Endothelial cell of umbilical vein (primary cell): ENCODE results near the gene PFDN4. TPM values are rescaled to one million over a fixed set of nuclear protein-coding genes. Genes with fewer than 3 reads are reported as not detected.

Source experiments
- BruUV-seq: library from RNA; stranded (reverse); fragments of 400-500 nt; replicated peaks from 2 replicates; lab custom pipeline; 2021; lab: Mats Ljungman, UMichigan
- CTCF ChIA-PET: fragments of 300-600, 350-600 bp; sonication (Branson Sonifier 250); formaldehyde crosslinking; loops from one replicate; lab custom pipeline; 2021; ENCODE audit warnings: antibody characterized with exemption, inconsistent platforms; lab: Charles Lee
- POLR2A ChIA-PET: fragments of 300-600, 350-600 bp; sonication (Branson Sonifier 250); formaldehyde crosslinking; loops from one replicate; lab custom pipeline; 2021; ENCODE audit warnings: antibody characterized with exemption, inconsistent platforms; lab: Charles Lee
- DNase-seq: peaks from one replicate; pipeline ENCODE4 v3.0.0-alpha.2; 2011; ENCODE audit warnings: low read depth, low spot score
- FAIRE-seq: peaks from 2 replicates; lab custom pipeline; 2011; peaks lifted over from hg19 to GRCh38; lab: Jason Lieb, UNC
- H2AFZ ChIP-seq: 2 replicates; pipeline ENCODE4 v1.6.0; 2012; ENCODE audit warnings: low read depth, low read length, control low read depth, inconsistent platforms
- H3K27ac ChIP-seq: 2 replicates; pipeline ENCODE4 v1.5.1; 2011; ENCODE audit warnings: low read depth, mild to moderate bottlenecking, control low read depth, low read length, moderate library complexity; ENCODE audit not compliant: insufficient read depth
- H3K27me3 ChIP-seq, 2 experiments: 2 replicates each; pipeline versions ENCODE4 v1.6.0 to v1.6.1; 2011; ENCODE audit warnings: low read length in 2 of 2, mixed read lengths in 1 of 2; ENCODE audit not compliant: control insufficient read depth in 2 of 2, insufficient read depth in 2 of 2
- H3K36me3 ChIP-seq, 2 experiments: 2 replicates in 1 of 2; 3 replicates in 1 of 2; pipeline ENCODE4 v1.5.1; 2011; ENCODE audit warnings: low read length in 2 of 2, mild to moderate bottlenecking in 1 of 2, moderate library complexity in 1 of 2; ENCODE audit not compliant: control insufficient read depth in 2 of 2, insufficient read depth in 2 of 2; ENCODE audit errors: extremely low read depth in 1 of 2
- H3K4me1 ChIP-seq: 3 replicates; pipeline ENCODE4 v1.5.1; 2011; ENCODE audit warnings: mild to moderate bottlenecking, low read length; ENCODE audit not compliant: control insufficient read depth, insufficient read depth; ENCODE audit errors: extremely low read depth
- H3K4me2 ChIP-seq: 2 replicates; pipeline ENCODE4 v1.6.1; 2011; ENCODE audit warnings: low read length, control low read depth, mixed read lengths; ENCODE audit not compliant: insufficient read depth
- H3K4me3 ChIP-seq, 3 experiments: fragments of 200-600 bp in 1 of 3; sonication (generic), shearing (Covaris generic) in 1 of 3; replicated peaks in 1 of 3; 2 replicates each; pipeline ENCODE4 v1.5.1; 2011 to 2016; ENCODE audit warnings: control low read depth in 3 of 3, low read length in 3 of 3, mild to moderate bottlenecking in 2 of 3, inconsistent platforms in 1 of 3, low read depth in 1 of 3, moderate library complexity in 1 of 3; ENCODE audit not compliant: insufficient read depth in 1 of 3
- H3K79me2 ChIP-seq: 2 replicates; pipeline ENCODE4 v1.6.0; 2012; ENCODE audit warnings: low read length, inconsistent platforms; ENCODE audit not compliant: control insufficient read depth, insufficient read depth
- H3K9ac ChIP-seq: replicated peaks from 2 replicates; pipeline ENCODE3; 2011; ENCODE audit warnings: low read length, control low read depth; ENCODE audit not compliant: insufficient read depth; ENCODE audit errors: extremely low read depth
- H3K9me1 ChIP-seq: replicated peaks from 3 replicates; pipeline ENCODE4 v1.6.0; 2011; ENCODE audit warnings: mild to moderate bottlenecking, low read length; ENCODE audit not compliant: control insufficient read depth, insufficient read depth; ENCODE audit errors: extremely low read depth
- H3K9me3 ChIP-seq: replicated peaks from 2 replicates; pipeline ENCODE4 v1.5.1; 2012; ENCODE audit warnings: low read length, inconsistent platforms; ENCODE audit not compliant: control insufficient read depth, insufficient read depth
- H4K20me1 ChIP-seq: replicated peaks from 2 replicates; pipeline ENCODE3; 2011; ENCODE audit warnings: mild to moderate bottlenecking, low read length; ENCODE audit not compliant: control insufficient read depth, insufficient read depth; ENCODE audit errors: extremely low read depth
- EZH2 ChIP-seq: IDR thresholded peaks from 2 replicates; pipeline ENCODE4 v1.6.1; 2012; ENCODE audit warnings: borderline replicate concordance, low read depth, mild to moderate bottlenecking, moderate library complexity, low read length, inconsistent platforms; ENCODE audit not compliant: severe bottlenecking
- FOS ChIP-seq: IDR thresholded peaks from 2 replicates; pipeline ENCODE4 v1.6.1; 2011; ENCODE audit warnings: mild to moderate bottlenecking, low read length, moderate library complexity, borderline replicate concordance; ENCODE audit not compliant: insufficient read depth
- GATA2 ChIP-seq: IDR thresholded peaks from 2 replicates; pipeline ENCODE4 v1.7.0; 2011; ENCODE audit warnings: low read depth, mild to moderate bottlenecking, moderate library complexity, mixed read lengths, low read length; ENCODE audit not compliant: insufficient read length, insufficient read depth
- JUN ChIP-seq: IDR thresholded peaks from 2 replicates; pipeline ENCODE4 v1.6.1; 2011; ENCODE audit warnings: borderline replicate concordance, low read depth; ENCODE audit not compliant: insufficient read length, insufficient read depth
- MYC ChIP-seq: IDR thresholded peaks from one replicate; pipeline ENCODE4 v1.6.1; 2011; ENCODE audit warnings: mild to moderate bottlenecking, low read depth, low read length
- POLR2A ChIP-seq: IDR thresholded peaks from 2 replicates; pipeline ENCODE4 v1.6.1; 2012; ENCODE audit warnings: low read depth, mild to moderate bottlenecking, control low read depth, low read length
- POLR2AphosphoS5 ChIP-seq: IDR thresholded peaks from 2 replicates; pipeline ENCODE4 v1.6.1; 2012; ENCODE audit warnings: low read depth, mild to moderate bottlenecking, control low read depth, low read length, moderate library complexity; ENCODE audit not compliant: insufficient read depth
- dilution Hi-C: fragments of 300-500 bp; cut with MboI; formaldehyde crosslinking; loops from one replicate; pipeline ENCODE4 v1.15.0; 2019; ENCODE audit warnings: low sequenced_read_pairs; ENCODE audit not compliant: extremely low pct_ligation_motif_present
- intact Hi-C: fragments of 100-400 bp; cut with micrococcal nuclease; formaldehyde crosslinking; loops from one replicate; pipeline ENCODE4 v1.10.0; 2022
- polyA plus RNA-seq, 4 experiments: library from polyadenylated mRNA; depleted of rRNA in 3 of 4; stranded (reverse) in 3 of 4; unstranded in 1 of 4; fragments of >200 nt; gene quantifications; 2 replicates each; pipeline versions ENCODE4 v1.2.1 to v1.2.3, GENCODE V29; 2011 to 2012; ENCODE audit warnings: missing spikeins in 1 of 4
- total RNA-seq: library from RNA; stranded (reverse); gene quantifications from 2 replicates; pipeline ENCODE4 v1.2.3, GENCODE V29; 2021
- TF ChIP-seq, protein P1 (sequence below), 2 donors: IDR thresholded peaks; 1 replicate in 1 of 2; 2 replicates in 1 of 2; pipeline ENCODE4 v1.5.1; 2011; ENCODE audit warnings: low read length in 2 of 2, mild to moderate bottlenecking in 2 of 2, moderate library complexity in 2 of 2, control low read depth in 1 of 2, inconsistent platforms in 1 of 2, low read depth in 1 of 2; ENCODE audit not compliant: insufficient read depth in 1 of 2; ENCODE audit errors: extremely low read depth in 1 of 2
- TF ChIP-seq, protein P2 (sequence below): IDR thresholded peaks from 2 replicates; pipeline ENCODE4 v1.6.1; 2011; ENCODE audit not compliant: insufficient read depth, insufficient read length

PFDN4 gene
- total and polyA plus RNA-seq, 2 donors (not counting 3 experiments of a cell fraction or from before 2014, with no cell fraction given), result 17.5 to 44.2 TPM

DNA sequence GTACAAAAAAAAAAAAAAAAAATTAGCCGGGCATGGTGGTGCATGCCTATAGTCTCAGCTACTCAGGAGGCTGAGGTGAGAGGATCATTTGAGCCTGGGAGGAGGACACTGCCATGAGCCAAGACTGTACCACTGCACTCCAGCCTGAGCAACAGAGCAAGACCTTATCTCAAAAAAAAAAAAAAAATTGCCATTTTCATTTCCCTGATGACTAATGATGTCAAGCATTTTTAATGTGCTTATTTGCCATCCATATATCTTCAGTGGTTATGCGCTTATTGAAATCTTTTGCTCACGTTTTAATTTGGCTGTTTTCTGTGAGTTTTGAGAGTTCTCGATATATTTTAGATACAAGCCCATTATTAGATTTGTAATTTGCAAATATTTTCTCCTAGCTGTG lies 46.7 kb downstream of the PFDN4 start:
- Histone ChIP-seq H3K4me3 (no peak overlapping the region), H3K9me1 (no peaks in the 10 kb centered on the region), H3K36me3 (no peaks in the 10 kb centered on the region), H3K9me3 (no peaks in the 10 kb centered on the region), H3K4me1 (no peaks in the 10 kb centered on the region), H3K27ac (no peak overlapping the region), H3K9ac (no peak overlapping the region), H4K20me1 (no peaks in the 10 kb centered on the region), H3K79me2 (no peaks in the 10 kb centered on the region), H3K27me3 (no peaks in the 10 kb centered on the region), H2AFZ (no peak overlapping the region), H3K4me2 (no peak overlapping the region)
- POLR2A ChIA-PET, result no interaction called here
- TF ChIP-seq MYC (no peak), FOS (no peak), JUN (no peak), EZH2 (no peak), POLR2A (no peak), GATA2 (no peak), POLR2AphosphoS5 (no peak)
- TF ChIP-seq, protein P1, sequence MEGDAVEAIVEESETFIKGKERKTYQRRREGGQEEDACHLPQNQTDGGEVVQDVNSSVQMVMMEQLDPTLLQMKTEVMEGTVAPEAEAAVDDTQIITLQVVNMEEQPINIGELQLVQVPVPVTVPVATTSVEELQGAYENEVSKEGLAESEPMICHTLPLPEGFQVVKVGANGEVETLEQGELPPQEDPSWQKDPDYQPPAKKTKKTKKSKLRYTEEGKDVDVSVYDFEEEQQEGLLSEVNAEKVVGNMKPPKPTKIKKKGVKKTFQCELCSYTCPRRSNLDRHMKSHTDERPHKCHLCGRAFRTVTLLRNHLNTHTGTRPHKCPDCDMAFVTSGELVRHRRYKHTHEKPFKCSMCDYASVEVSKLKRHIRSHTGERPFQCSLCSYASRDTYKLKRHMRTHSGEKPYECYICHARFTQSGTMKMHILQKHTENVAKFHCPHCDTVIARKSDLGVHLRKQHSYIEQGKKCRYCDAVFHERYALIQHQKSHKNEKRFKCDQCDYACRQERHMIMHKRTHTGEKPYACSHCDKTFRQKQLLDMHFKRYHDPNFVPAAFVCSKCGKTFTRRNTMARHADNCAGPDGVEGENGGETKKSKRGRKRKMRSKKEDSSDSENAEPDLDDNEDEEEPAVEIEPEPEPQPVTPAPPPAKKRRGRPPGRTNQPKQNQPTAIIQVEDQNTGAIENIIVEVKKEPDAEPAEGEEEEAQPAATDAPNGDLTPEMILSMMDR (IDR thresholded peaks at IDR 0.05; ENCODE audit: extremely low read depth in 1 of 2, insufficient read depth in 1 of 2, low read depth in 1 of 2, low read length in 2 of 2), result no peak
- TF ChIP-seq, protein P2, sequence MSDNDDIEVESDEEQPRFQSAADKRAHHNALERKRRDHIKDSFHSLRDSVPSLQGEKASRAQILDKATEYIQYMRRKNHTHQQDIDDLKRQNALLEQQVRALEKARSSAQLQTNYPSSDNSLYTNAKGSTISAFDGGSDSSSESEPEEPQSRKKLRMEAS, result no peak
- no peak for DNase-seq
- FAIRE-seq, result no peak
- intact Hi-C loops, result no loop called here
- dilution Hi-C loops, result no loop called here
- no TSS peak for BruUV-seq
- CTCF ChIA-PET, result interaction anchor here (0.9 to 1.1 kb wide), 2 partner anchors 9 to 10 kb away, joined by 4 read pairs; no protein-coding TSS in a partner anchor
